H1 (cell line): Measurements from ENCODE around the gene MGST2. TPM values are rescaled to one million over a fixed set of nuclear protein-coding genes. Genes with fewer than 3 reads are reported as not detected.

ENCODE experiments used
- POU5F1 ChIP-seq: IDR thresholded peaks from 2 replicates; pipeline ENCODE4 v1.6.1; 2011; ENCODE audit warnings: low read depth, mild to moderate bottlenecking, low read length, moderate library complexity
- polyA plus RNA-seq, 7 experiments: library from polyadenylated mRNA; depleted of rRNA in 3 of 7; stranded (reverse) in 5 of 7; unstranded in 2 of 7; fragments of >200 nt in 5 of 7; fragments of 200-250 nt in 2 of 7; gene quantifications; 1 replicate in 5 of 7; 2 replicates in 1 of 7; 4 replicates in 1 of 7; pipeline versions ENCODE4 v1.2.1 to v1.2.3, GENCODE V29; 2011 to 2013; ENCODE audit warnings: missing spikeins in 2 of 7, mixed read lengths in 2 of 7
- total RNA-seq: library from RNA; stranded (reverse); fragmentation: NEBNext Ultra II Directional; extraction: Animal tissue kit (Norgen Biotek cat#: 25700); gene quantifications from 2 replicates; pipeline ENCODE4 v1.2.1, GENCODE V29; 2021

MGST2 gene
- total and polyA plus RNA-seq, 2 of the 8 experiments (the other 6 are each of a cell fraction or from before 2014, with no cell fraction given) = 8.0 to 13.6 TPM

DNA sequence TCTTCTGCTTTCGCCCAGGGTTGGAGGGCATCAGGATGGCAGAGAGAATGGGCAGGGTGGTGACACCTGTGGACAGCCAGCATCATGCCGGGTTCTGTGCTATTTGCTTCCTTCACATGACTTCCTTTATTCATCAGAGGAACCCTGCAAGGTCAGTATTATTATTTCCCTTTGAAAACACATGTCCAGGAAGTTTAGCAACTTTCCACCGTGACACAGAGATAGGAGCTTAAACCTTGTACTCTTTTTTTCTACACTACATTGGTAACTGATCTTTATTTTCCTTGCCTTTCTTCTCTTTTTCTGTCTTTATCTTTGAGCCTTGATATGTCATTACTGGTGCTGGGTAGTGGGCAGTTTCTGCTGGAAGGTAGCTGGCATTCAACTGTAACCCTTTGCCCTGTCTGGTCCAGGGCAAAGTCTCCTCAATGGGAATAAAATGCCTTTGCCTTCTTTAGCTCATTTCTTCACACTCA, 5.0 kb upstream of the MGST2 start (continued):
- no peak for TF ChIP-seq POU5F1
